Measurements from ENCODE around the gene SLC9A2. TPM values are rescaled to one million over a fixed set of nuclear protein-coding genes. Genes with fewer than 3 reads are reported as not detected.

Gene SLC9A2
- total RNA-seq, 1 donor from 2014 or later: not detected

- ATAC-seq (ENCODE audit: low read depth) (no peak), DNase-seq (no peak)
- peaks cover 8% of the 10 kb centered on the region for H3K27me3 Mint-ChIP-seq
- no peaks in the 10 kb centered on the region for H3K36me3 Mint-ChIP-seq (ENCODE audit: low read depth)
- no peak overlapping the region for H3K27ac Mint-ChIP-seq
- ChIA-PET POLR2A (no interaction called here), CTCF (interaction anchor here (1.7 to 2.9 kb wide), 2 partner anchors 228 to 230 kb away, joined by 4 to 6 read pairs; partner anchors contain the start of gene SLC9A4)
- intact Hi-C loops (cut with micrococcal nuclease): no loop called here
- no peaks in the 10 kb centered on the region for H3K9me3 Mint-ChIP-seq
- no peak for TF ChIP-seq CTCF (IDR thresholded peaks at IDR 0.05)
- H3K4me1 Mint-ChIP-seq: no peaks in the 10 kb centered on the region
- no peak overlapping the region for H3K4me3 Mint-ChIP-seq
Observed at GRCh38 chr2:102703305-102703704, 84.0 kb downstream of the SLC9A2 start.

GRCh38 chr2:102703748-102704147, 84.4 kb downstream of the SLC9A2 start:
- TF ChIP-seq CTCF (IDR thresholded peaks at IDR 0.05): no peak
- Mint-ChIP-seq H3K36me3 (ENCODE audit: low read depth) (no peaks in the 10 kb centered on the region), H3K27ac (no peak overlapping the region), H3K27me3 (peaks cover 8% of the 10 kb centered on the region), H3K4me3 (no peak overlapping the region), H3K9me3 (no peaks in the 10 kb centered on the region), H3K4me1 (no peaks in the 10 kb centered on the region)
- CTCF ChIA-PET: interaction anchor here (1.7 to 2.9 kb wide), 2 partner anchors 229 to 230 kb away, joined by 4 to 6 read pairs; partner anchors contain the start of gene SLC9A4
- ATAC-seq (ENCODE audit: low read depth): no peak
- intact Hi-C loops (cut with micrococcal nuclease): no loop called here
- DNase-seq: no peak
- POLR2A ChIA-PET: no interaction called here

DNA sequence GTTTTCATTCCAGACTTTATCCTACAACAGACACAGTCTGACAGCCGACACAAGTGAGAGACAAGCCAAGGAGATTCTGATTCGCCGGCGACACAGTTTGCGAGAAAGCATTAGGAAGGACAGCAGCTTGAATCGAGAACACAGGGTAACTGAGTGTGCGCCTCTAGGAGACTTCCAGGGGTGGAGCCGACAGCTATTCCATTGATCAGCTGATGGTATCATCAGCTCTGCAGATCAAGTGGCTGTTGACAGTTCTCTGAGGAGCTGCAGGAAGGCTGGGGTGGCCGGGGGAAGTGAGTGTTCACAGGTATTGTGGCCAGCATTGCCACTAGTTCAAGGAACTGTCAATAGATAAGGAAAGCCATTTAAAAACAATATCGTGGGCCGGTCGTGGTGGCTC, 85.2 kb downstream of the SLC9A2 start:
- intact Hi-C loops (cut with micrococcal nuclease): no loop called here
- no peak overlapping the region for H3K27ac Mint-ChIP-seq
- ATAC-seq (ENCODE audit: low read depth) (no peak), DNase-seq (no peak)
- H3K4me1 Mint-ChIP-seq: no peaks in the 10 kb centered on the region
- peaks cover 6% of the 10 kb centered on the region for H3K27me3 Mint-ChIP-seq
- CTCF ChIA-PET: interaction anchor here (1.7 to 2.9 kb wide), 2 partner anchors 230 to 231 kb away, joined by 4 to 6 read pairs; partner anchors contain the start of gene SLC9A4
- POLR2A ChIA-PET: no interaction called here
- no peak for TF ChIP-seq CTCF (IDR thresholded peaks at IDR 0.05)
- no peak overlapping the region for H3K4me3 Mint-ChIP-seq
- H3K9me3 Mint-ChIP-seq: no peaks in the 10 kb centered on the region
- no peaks in the 10 kb centered on the region for H3K36me3 Mint-ChIP-seq (ENCODE audit: low read depth)

GRCh38 chr2:102707796-102708695, 88.7 kb downstream of the SLC9A2 start:
- Mint-ChIP-seq H3K36me3 (ENCODE audit: low read depth) (no peaks in the 10 kb centered on the region), H3K4me1 (no peaks in the 10 kb centered on the region), H3K4me3 (no peak overlapping the region), H3K27me3 (peaks cover 4% of the 10 kb centered on the region), H3K27ac (no peak overlapping the region), H3K9me3 (no peaks in the 10 kb centered on the region)
- TF ChIP-seq CTCF (IDR thresholded peaks at IDR 0.05): no peak
- CTCF ChIA-PET: no interaction called here
- ATAC-seq (ENCODE audit: low read depth) (no peak), DNase-seq (no peak)
- intact Hi-C loops (cut with micrococcal nuclease): no loop called here
- POLR2A ChIA-PET: no interaction called here

- Mint-ChIP-seq H3K36me3 (ENCODE audit: low read depth) (no peaks in the 10 kb centered on the region), H3K27ac (no peak overlapping the region), H3K27me3 (peaks cover 4% of the 10 kb centered on the region), H3K9me3 (no peaks in the 10 kb centered on the region), H3K4me1 (no peaks in the 10 kb centered on the region), H3K4me3 (no peak overlapping the region)
- POLR2A ChIA-PET: no interaction called here
- intact Hi-C loops (cut with micrococcal nuclease): no loop called here
- TF ChIP-seq CTCF (IDR thresholded peaks at IDR 0.05): no peak
- no peak for ATAC-seq (ENCODE audit: low read depth)
- DNase-seq: no peak
- CTCF ChIA-PET: no interaction called here
Observed at GRCh38 chr2:102708847-102709559, 89.7 kb downstream of the SLC9A2 start.

All from activated B cell treated with CpG ODN at 0.5 μM for 24 hours (primary cell).